Measurements from ENCODE around the gene GNAS-AS1.

- TF ChIP-seq EP300 (IDR thresholded peaks at IDR 0.05; ENCODE audit: borderline replicate concordance) (no peak), YY1 (IDR thresholded peaks at IDR 0.05; ENCODE audit: low read depth) (no peak), CEBPB (IDR thresholded peaks at IDR 0.05) (no peak), TAF1 (IDR thresholded peaks at IDR 0.05; ENCODE audit: low read depth) (no peak), MAX (IDR thresholded peaks at IDR 0.05) (no peak), RAD21 (IDR thresholded peaks at IDR 0.05; ENCODE audit: low read depth) (no peak), REST (IDR thresholded peaks at IDR 0.05; ENCODE audit: low read depth) (no peak), NFIC (IDR thresholded peaks at IDR 0.05) (no peak), USF1 (IDR thresholded peaks at IDR 0.05) (no peak), TEAD4 (IDR thresholded peaks at IDR 0.05) (no peak), TCF12 (IDR thresholded peaks at IDR 0.05; ENCODE audit: low read depth) (no peak), FOXM1 (IDR thresholded peaks at IDR 0.05; ENCODE audit: borderline replicate concordance, low read depth) (no peak)
These were observed 16.5 kb upstream of the GNAS-AS1 start for GRCh38 chr20:58867211-58867610.
